GM23248 (cell line): ENCODE results near the gene COX7A2L. TPM values are rescaled to one million over a fixed set of nuclear protein-coding genes. Genes with fewer than 3 reads are reported as not detected.

Source experiments
- DNase-seq: peaks from one replicate; pipeline ENCODE4 v3.0.0-alpha.2; 2015
- H2AFZ ChIP-seq: fragments of 200-600 bp; sonication (generic); 2 replicates; pipeline ENCODE4 v1.6.1; 2016; ENCODE audit warnings: antibody characterized with exemption
- H3F3A ChIP-seq: fragments of 200-600 bp; sonication (generic); 2 replicates; pipeline ENCODE4 v1.6.1; 2016; ENCODE audit warnings: mild to moderate bottlenecking, antibody characterized with exemption, mixed run types; ENCODE audit not compliant: insufficient read depth
- H3K27ac ChIP-seq: fragments of 200-600 bp; sonication (generic); 2 replicates; pipeline ENCODE4 v1.5.1; 2016; ENCODE audit warnings: mild to moderate bottlenecking
- H3K27me3 ChIP-seq: fragments of 200-600 bp; sonication (generic); replicated peaks from 2 replicates; pipeline ENCODE4 v1.6.1; 2016; ENCODE audit warnings: mild to moderate bottlenecking; ENCODE audit not compliant: insufficient read depth
- H3K36me3 ChIP-seq: fragments of 200-600 bp; sonication (generic); 2 replicates; pipeline ENCODE4 v1.6.1; 2016; ENCODE audit warnings: low read depth, mild to moderate bottlenecking
- H3K4me1 ChIP-seq: fragments of 200-600 bp; sonication (generic); 2 replicates; pipeline ENCODE4 v1.6.1; 2016; ENCODE audit warnings: mild to moderate bottlenecking; ENCODE audit not compliant: insufficient read depth
- H3K4me2 ChIP-seq: fragments of 200-600 bp; sonication (generic); one replicate; pipeline ENCODE4 v1.6.1; 2016; ENCODE audit warnings: mild to moderate bottlenecking; ENCODE audit not compliant: unreplicated experiment
- H3K4me3 ChIP-seq: fragments of 200-600 bp; sonication (generic); 2 replicates; pipeline ENCODE4 v1.5.1; 2016; ENCODE audit warnings: mild to moderate bottlenecking
- H3K79me2 ChIP-seq: fragments of 200-600 bp; sonication (generic); 2 replicates; pipeline ENCODE4 v1.6.1; 2016; ENCODE audit warnings: mild to moderate bottlenecking; ENCODE audit not compliant: insufficient read depth
- H3K9ac ChIP-seq: fragments of 200-600 bp; sonication (generic); 2 replicates; pipeline ENCODE4 v1.6.1; 2016; ENCODE audit warnings: mild to moderate bottlenecking
- H3K9me2 ChIP-seq: fragments of 200-600 bp; sonication (generic); 2 replicates; pipeline ENCODE4 v1.6.1; 2016; ENCODE audit warnings: mixed run types, mild to moderate bottlenecking, moderate library complexity; ENCODE audit not compliant: insufficient read depth
- H3K9me3 ChIP-seq: fragments of 200-600 bp; sonication (generic); one replicate; pipeline ENCODE4 v1.6.1; 2017; ENCODE audit warnings: low read depth
- H4K20me1 ChIP-seq: fragments of 200-600 bp; sonication (generic); 2 replicates; pipeline ENCODE4 v1.6.0; 2016; ENCODE audit not compliant: insufficient read depth
- EZH2 ChIP-seq: fragments of 200-600 bp; sonication (generic); IDR thresholded peaks from 2 replicates; pipeline ENCODE4 v1.6.1; 2018; ENCODE audit warnings: antibody characterized with exemption, mild to moderate bottlenecking; ENCODE audit not compliant: insufficient read depth, poor library complexity, severe bottlenecking
- EZH2phosphoT487 ChIP-seq: fragments of 200-600 bp; sonication (generic); IDR thresholded peaks from 2 replicates; pipeline ENCODE4 v1.6.1; 2018; ENCODE audit warnings: antibody characterized with exemption, moderate library complexity, mild to moderate bottlenecking, low read depth; ENCODE audit not compliant: insufficient read depth
- WGBS, 2 experiments: methylation state at CpG; one replicate each; pipeline ENCODE4 v1.1.6; 2015 to 2017; ENCODE audit warnings: low lambda C conversion rate in 2 of 2, low coverage in 1 of 2; ENCODE audit errors: missing lambda C conversion rate in 2 of 2; 5-methylcytosine and 5-hydroxymethylcytosine counted together
- in situ Hi-C: fragments of 300-500 bp; cut with MboI; formaldehyde crosslinking; loops from 2 replicates; pipeline ENCODE4 v1.15.0; 2020
- polyA plus RNA-seq: library from polyadenylated mRNA; unstranded; fragments of >200 nt; fragmentation: Nextera tagmentation; extraction: Ambion mirVana; gene quantifications from 2 replicates; pipeline ENCODE4 v1.2.1, GENCODE V29; 2016
- total RNA-seq: library from RNA; depleted of rRNA; stranded (reverse); fragments of >200 nt; shearing (Covaris generic); gene quantifications from 2 replicates; pipeline ENCODE4 v1.2.3, GENCODE V29; 2014

COX7A2L gene
- total and polyA plus RNA-seq, 2 experiments from 2014 or later: 166 to 202 TPM

GRCh38 chr2:42369532-42370229, 8.7 kb upstream of the COX7A2L start:
- DNase-seq: no peak
- no peaks in the 10 kb centered on the region for H3K9me2 ChIP-seq
- in situ Hi-C loops: no loop called here

GRCh38 chr2:42368817-42369531, 8.0 kb upstream of the COX7A2L start:
- Histone ChIP-seq H3F3A (peaks cover 6% of the 10 kb centered on the region; the same call in 1 of the 2 replicates), H3K27me3 (no peaks in the 10 kb centered on the region), H2AFZ (no peak overlapping the region), H3K36me3 (no peaks in the 10 kb centered on the region), H3K27ac (no peak overlapping the region), H3K9me2 (no peaks in the 10 kb centered on the region), H3K4me3 (no peak overlapping the region), H3K4me2 (no peak overlapping the region), H3K79me2 (no peaks in the 10 kb centered on the region), H3K9ac (no peak overlapping the region), H3K4me1 (peaks cover 8% of the 10 kb centered on the region), H3K9me3 (no peaks in the 10 kb centered on the region), H4K20me1 (no peaks in the 10 kb centered on the region)
- no peak for TF ChIP-seq EZH2
- no peak for TF ChIP-seq EZH2phosphoT487
- in situ Hi-C loops: no loop called here
- DNase-seq: no peak
- WGBS, 2 experiments: 80 to 81% methylated on average over 7 of the region's 7 CpGs

More at GRCh38 chr2:42369532-42370229, 8.7 kb upstream of the COX7A2L start:
- no peak overlapping the region for H3K9ac ChIP-seq
- H4K20me1 ChIP-seq: no peaks in the 10 kb centered on the region
- no peak overlapping the region for H3K27ac ChIP-seq
- no peak overlapping the region for H2AFZ ChIP-seq
- H3K4me1 ChIP-seq: peaks cover 8% of the 10 kb centered on the region
- WGBS, 2 experiments: 89 to 95% methylated on average over 5 of the region's 5 CpGs
- H3F3A ChIP-seq: peaks cover 6% of the 10 kb centered on the region; the same call in 1 of the 2 replicates
- TF ChIP-seq EZH2 (no peak), EZH2phosphoT487 (no peak)
- H3K4me3 ChIP-seq: no peak overlapping the region
- H3K27me3 ChIP-seq: no peaks in the 10 kb centered on the region
- no peaks in the 10 kb centered on the region for H3K36me3 ChIP-seq
- no peaks in the 10 kb centered on the region for H3K9me3 ChIP-seq
- no peaks in the 10 kb centered on the region for H3K79me2 ChIP-seq
- H3K4me2 ChIP-seq: no peak overlapping the region

- Histone ChIP-seq H3K36me3 (no peaks in the 10 kb centered on the region), H3F3A (peaks cover 6% of the 10 kb centered on the region; the same call in 1 of the 2 replicates), H3K27ac (no peak overlapping the region), H3K9me3 (no peaks in the 10 kb centered on the region), H3K27me3 (no peaks in the 10 kb centered on the region), H3K9ac (no peak overlapping the region), H3K4me3 (no peak overlapping the region), H2AFZ (0 out of 2 replicates have a peak overlapping the region, but pooled peaks have one; percentile 9), H3K9me2 (no peaks in the 10 kb centered on the region), H4K20me1 (no peaks in the 10 kb centered on the region), H3K4me2 (peak overlapping the region; percentile 21), H3K4me1 (peaks cover 8% of the 10 kb centered on the region), H3K79me2 (no peaks in the 10 kb centered on the region)
- 6 to 10% methylated on average over 3 of the region's 3 CpGs for WGBS, 2 experiments
- no peak for TF ChIP-seq EZH2phosphoT487
- TF ChIP-seq EZH2: no peak
- in situ Hi-C loops: no loop called here
- DNase-seq: peak; percentile 76
These were observed 6.8 kb upstream of the COX7A2L start for GRCh38 chr2:42367835-42368234.

- Histone ChIP-seq H3K9me2 (no peaks in the 10 kb centered on the region), H3K27me3 (no peaks in the 10 kb centered on the region), H3F3A (peaks cover 6% of the 10 kb centered on the region; the same call in 1 of the 2 replicates), H3K4me2 (no peak overlapping the region), H3K27ac (no peak overlapping the region), H3K9ac (no peak overlapping the region), H3K36me3 (no peaks in the 10 kb centered on the region), H3K4me3 (no peak overlapping the region), H3K4me1 (peaks cover 12% of the 10 kb centered on the region), H2AFZ (no peak overlapping the region), H3K9me3 (no peaks in the 10 kb centered on the region), H4K20me1 (no peaks in the 10 kb centered on the region), H3K79me2 (no peaks in the 10 kb centered on the region)
- in situ Hi-C loops: no loop called here
- DNase-seq: no peak
- TF ChIP-seq EZH2phosphoT487: no peak
- no peak for TF ChIP-seq EZH2
These were observed 5.4 kb upstream of the COX7A2L start for GRCh38 chr2:42366411-42366810.
